ENCODE measurements around the gene YEATS4. TPM values are rescaled to one million over a fixed set of nuclear protein-coding genes. Genes with fewer than 3 reads are reported as not detected.

YEATS4 gene
- total and polyA plus RNA-seq, 9 of the 15 experiments (the other 6 are each of a cell fraction or from before 2014, with no cell fraction given): 25.9 to 92.2 (median 49.2) TPM

DNA sequence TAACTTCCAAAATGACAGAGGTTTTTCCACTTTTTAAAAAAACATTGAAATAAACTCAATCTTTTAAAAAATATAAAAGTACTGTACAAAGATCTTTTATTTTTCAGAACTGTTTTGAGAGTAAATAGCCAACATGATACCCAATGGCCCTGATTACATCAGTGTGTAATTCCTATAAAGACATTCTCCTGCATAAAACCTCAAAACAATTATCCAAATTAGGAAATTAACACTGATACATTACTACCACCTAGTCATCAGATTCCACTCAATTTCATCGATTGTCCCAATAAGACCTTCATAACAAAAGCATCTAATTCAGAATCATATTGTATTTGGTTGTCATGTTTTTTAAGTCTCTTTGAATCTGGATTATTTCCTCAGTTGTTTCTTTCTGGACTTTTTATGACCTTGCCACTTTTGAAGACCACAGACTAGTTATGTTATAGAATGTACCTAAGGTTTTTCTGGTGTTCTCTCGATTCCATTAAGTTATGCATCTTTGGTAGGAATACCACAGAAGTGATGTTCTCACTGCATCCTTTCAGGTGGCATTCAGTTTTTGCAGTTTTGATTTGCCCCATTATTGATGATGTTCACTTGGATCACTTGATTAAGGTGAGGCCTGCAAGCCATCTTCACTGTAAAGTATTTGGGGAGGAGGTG is 4.0 kb upstream of the YEATS4 start:
- Histone ChIP-seq H2AFZ (ENCODE audit: low read depth, low read length) (no peak overlapping the region), H3K4me3 (no peak overlapping the region), H3K4me1 (replicated peaks in 1 of 2; ENCODE audit: control insufficient read depth in 2 of 2, insufficient read depth in 2 of 2, low read length in 2 of 2) (peaks cover 12 to 15% of the 10 kb centered on the region in 2 experiments; a peak in 4 of 5 replicates), H3K27me3 (ENCODE audit: control insufficient read depth in 2 of 2, insufficient read depth in 2 of 2, low read length in 2 of 2) (no peaks in the 10 kb centered on the region), H3K9me1 (ENCODE audit: control insufficient read depth, insufficient read depth, low read length) (no peaks in the 10 kb centered on the region), H3K79me2 (ENCODE audit: control insufficient read depth, insufficient read depth, low read length) (peaks cover 5% of the 10 kb centered on the region), H3K27ac (ENCODE audit: extremely low read depth, low read depth, low read length) (no peak overlapping the region), H3K36me3 (ENCODE audit: control insufficient read depth, insufficient read depth, low read length) (no peaks in the 10 kb centered on the region), H3K9me3 (replicated peaks; ENCODE audit: control insufficient read depth, insufficient read depth, low read depth, low read length) (no peaks in the 10 kb centered on the region), H3K4me2 (ENCODE audit: insufficient read depth, low read length) (no peak overlapping the region), H3K9ac (ENCODE audit: insufficient read depth in 1 of 2, low read depth in 2 of 2, low read length in 2 of 2) (no peak overlapping the region), H4K20me1 (replicated peaks; ENCODE audit: control insufficient read depth, insufficient read depth, low read length) (no peaks in the 10 kb centered on the region)
- BruUV-seq (replicated peaks): no TSS peak
- DNase-seq (ENCODE audit: extremely low read depth in 1 of 4, low spot score in 3 of 4) (no peak), FAIRE-seq (no peak), ATAC-seq (no peak)
- POLR2A ChIA-PET: no interaction called here
- WGBS (ENCODE audit: insufficient coverage, low coverage, missing lambda C conversion rate): 30% methylated on average over 2 of the region's 2 CpGs
- CTCF ChIA-PET (ENCODE audit: low intra/inter-chr PET ratio): no interaction called here
- intact Hi-C loops (cut with micrococcal nuclease): loop anchor here (2.0 to 10.0 kb wide), 3 partner anchors 65 to 201 kb away; partner anchors contain the start of gene FRS2
- in situ Hi-C loops (cut with MboI): loop anchor here (10.0 kb wide), 1 partner anchor 219 kb away; no protein-coding TSS in a partner anchor
- no peak for TF ChIP-seq ZNF124 (CRISPR knock-in tag; IDR thresholded peaks at IDR 0.05)
- TF ChIP-seq, protein P1, sequence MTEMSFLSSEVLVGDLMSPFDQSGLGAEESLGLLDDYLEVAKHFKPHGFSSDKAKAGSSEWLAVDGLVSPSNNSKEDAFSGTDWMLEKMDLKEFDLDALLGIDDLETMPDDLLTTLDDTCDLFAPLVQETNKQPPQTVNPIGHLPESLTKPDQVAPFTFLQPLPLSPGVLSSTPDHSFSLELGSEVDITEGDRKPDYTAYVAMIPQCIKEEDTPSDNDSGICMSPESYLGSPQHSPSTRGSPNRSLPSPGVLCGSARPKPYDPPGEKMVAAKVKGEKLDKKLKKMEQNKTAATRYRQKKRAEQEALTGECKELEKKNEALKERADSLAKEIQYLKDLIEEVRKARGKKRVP (CRISPR knock-in tag; IDR thresholded peaks at IDR 0.05): no peak
- TF ChIP-seq MEF2A (IDR thresholded peaks at IDR 0.05; ENCODE audit: control insufficient read depth, low read depth, low read length): no peak
- TF ChIP-seq, protein P2, sequence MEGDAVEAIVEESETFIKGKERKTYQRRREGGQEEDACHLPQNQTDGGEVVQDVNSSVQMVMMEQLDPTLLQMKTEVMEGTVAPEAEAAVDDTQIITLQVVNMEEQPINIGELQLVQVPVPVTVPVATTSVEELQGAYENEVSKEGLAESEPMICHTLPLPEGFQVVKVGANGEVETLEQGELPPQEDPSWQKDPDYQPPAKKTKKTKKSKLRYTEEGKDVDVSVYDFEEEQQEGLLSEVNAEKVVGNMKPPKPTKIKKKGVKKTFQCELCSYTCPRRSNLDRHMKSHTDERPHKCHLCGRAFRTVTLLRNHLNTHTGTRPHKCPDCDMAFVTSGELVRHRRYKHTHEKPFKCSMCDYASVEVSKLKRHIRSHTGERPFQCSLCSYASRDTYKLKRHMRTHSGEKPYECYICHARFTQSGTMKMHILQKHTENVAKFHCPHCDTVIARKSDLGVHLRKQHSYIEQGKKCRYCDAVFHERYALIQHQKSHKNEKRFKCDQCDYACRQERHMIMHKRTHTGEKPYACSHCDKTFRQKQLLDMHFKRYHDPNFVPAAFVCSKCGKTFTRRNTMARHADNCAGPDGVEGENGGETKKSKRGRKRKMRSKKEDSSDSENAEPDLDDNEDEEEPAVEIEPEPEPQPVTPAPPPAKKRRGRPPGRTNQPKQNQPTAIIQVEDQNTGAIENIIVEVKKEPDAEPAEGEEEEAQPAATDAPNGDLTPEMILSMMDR (IDR thresholded peaks at IDR 0.05 in 2 of 3, conservative IDR thresholded peaks at IDR 0.05 in 1 of 3; ENCODE audit: insufficient read depth in 2 of 3, low read depth in 1 of 3, low read length in 3 of 3): no peak
- no peak for TF ChIP-seq CBX3 (IDR thresholded peaks at IDR 0.05; ENCODE audit: borderline replicate concordance in 1 of 2, low read length in 2 of 2)
- TF ChIP-seq JUNB (CRISPR knock-in tag; conservative IDR thresholded peaks at IDR 0.05): no peak
- TF ChIP-seq, protein P3, sequence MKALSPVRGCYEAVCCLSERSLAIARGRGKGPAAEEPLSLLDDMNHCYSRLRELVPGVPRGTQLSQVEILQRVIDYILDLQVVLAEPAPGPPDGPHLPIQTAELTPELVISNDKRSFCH (CRISPR knock-in tag; IDR thresholded peaks at IDR 0.05): no peak
- TF ChIP-seq, protein P3 (tag; IDR thresholded peaks at IDR 0.05): no peak
- no peak for TF ChIP-seq NFIC (IDR thresholded peaks at IDR 0.05)
- no peak for TF ChIP-seq DACH1 (IDR thresholded peaks at IDR 0.05; ENCODE audit: partially characterized antibody)
- TF ChIP-seq, protein P4, sequence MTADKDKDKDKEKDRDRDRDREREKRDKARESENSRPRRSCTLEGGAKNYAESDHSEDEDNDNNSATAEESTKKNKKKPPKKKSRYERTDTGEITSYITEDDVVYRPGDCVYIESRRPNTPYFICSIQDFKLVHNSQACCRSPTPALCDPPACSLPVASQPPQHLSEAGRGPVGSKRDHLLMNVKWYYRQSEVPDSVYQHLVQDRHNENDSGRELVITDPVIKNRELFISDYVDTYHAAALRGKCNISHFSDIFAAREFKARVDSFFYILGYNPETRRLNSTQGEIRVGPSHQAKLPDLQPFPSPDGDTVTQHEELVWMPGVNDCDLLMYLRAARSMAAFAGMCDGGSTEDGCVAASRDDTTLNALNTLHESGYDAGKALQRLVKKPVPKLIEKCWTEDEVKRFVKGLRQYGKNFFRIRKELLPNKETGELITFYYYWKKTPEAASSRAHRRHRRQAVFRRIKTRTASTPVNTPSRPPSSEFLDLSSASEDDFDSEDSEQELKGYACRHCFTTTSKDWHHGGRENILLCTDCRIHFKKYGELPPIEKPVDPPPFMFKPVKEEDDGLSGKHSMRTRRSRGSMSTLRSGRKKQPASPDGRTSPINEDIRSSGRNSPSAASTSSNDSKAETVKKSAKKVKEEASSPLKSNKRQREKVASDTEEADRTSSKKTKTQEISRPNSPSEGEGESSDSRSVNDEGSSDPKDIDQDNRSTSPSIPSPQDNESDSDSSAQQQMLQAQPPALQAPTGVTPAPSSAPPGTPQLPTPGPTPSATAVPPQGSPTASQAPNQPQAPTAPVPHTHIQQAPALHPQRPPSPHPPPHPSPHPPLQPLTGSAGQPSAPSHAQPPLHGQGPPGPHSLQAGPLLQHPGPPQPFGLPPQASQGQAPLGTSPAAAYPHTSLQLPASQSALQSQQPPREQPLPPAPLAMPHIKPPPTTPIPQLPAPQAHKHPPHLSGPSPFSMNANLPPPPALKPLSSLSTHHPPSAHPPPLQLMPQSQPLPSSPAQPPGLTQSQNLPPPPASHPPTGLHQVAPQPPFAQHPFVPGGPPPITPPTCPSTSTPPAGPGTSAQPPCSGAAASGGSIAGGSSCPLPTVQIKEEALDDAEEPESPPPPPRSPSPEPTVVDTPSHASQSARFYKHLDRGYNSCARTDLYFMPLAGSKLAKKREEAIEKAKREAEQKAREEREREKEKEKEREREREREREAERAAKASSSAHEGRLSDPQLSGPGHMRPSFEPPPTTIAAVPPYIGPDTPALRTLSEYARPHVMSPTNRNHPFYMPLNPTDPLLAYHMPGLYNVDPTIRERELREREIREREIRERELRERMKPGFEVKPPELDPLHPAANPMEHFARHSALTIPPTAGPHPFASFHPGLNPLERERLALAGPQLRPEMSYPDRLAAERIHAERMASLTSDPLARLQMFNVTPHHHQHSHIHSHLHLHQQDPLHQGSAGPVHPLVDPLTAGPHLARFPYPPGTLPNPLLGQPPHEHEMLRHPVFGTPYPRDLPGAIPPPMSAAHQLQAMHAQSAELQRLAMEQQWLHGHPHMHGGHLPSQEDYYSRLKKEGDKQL (CRISPR knock-in tag; IDR thresholded peaks at IDR 0.05; ENCODE audit: borderline replicate concordance): no peak
- TF ChIP-seq ZNF121 (CRISPR knock-in tag; conservative IDR thresholded peaks at IDR 0.05): no peak
- TF ChIP-seq KDM1A (IDR thresholded peaks at IDR 0.05): no peak
